GM23248 (cell line): ENCODE results near the gene ASIC1. TPM values are rescaled to one million over a fixed set of nuclear protein-coding genes. Genes with fewer than 3 reads are reported as not detected.

Experiments used
- DNase-seq: peaks from one replicate; pipeline ENCODE4 v3.0.0-alpha.2; 2015
- H2AFZ ChIP-seq: fragments of 200-600 bp; sonication (generic); 2 replicates; pipeline ENCODE4 v1.6.1; 2016; ENCODE audit warnings: antibody characterized with exemption
- H3F3A ChIP-seq: fragments of 200-600 bp; sonication (generic); 2 replicates; pipeline ENCODE4 v1.6.1; 2016; ENCODE audit warnings: mild to moderate bottlenecking, antibody characterized with exemption, mixed run types; ENCODE audit not compliant: insufficient read depth
- H3K27ac ChIP-seq: fragments of 200-600 bp; sonication (generic); 2 replicates; pipeline ENCODE4 v1.5.1; 2016; ENCODE audit warnings: mild to moderate bottlenecking
- H3K27me3 ChIP-seq: fragments of 200-600 bp; sonication (generic); replicated peaks from 2 replicates; pipeline ENCODE4 v1.6.1; 2016; ENCODE audit warnings: mild to moderate bottlenecking; ENCODE audit not compliant: insufficient read depth
- H3K36me3 ChIP-seq: fragments of 200-600 bp; sonication (generic); 2 replicates; pipeline ENCODE4 v1.6.1; 2016; ENCODE audit warnings: low read depth, mild to moderate bottlenecking
- H3K4me1 ChIP-seq: fragments of 200-600 bp; sonication (generic); 2 replicates; pipeline ENCODE4 v1.6.1; 2016; ENCODE audit warnings: mild to moderate bottlenecking; ENCODE audit not compliant: insufficient read depth
- H3K4me2 ChIP-seq: fragments of 200-600 bp; sonication (generic); one replicate; pipeline ENCODE4 v1.6.1; 2016; ENCODE audit warnings: mild to moderate bottlenecking; ENCODE audit not compliant: unreplicated experiment
- H3K4me3 ChIP-seq: fragments of 200-600 bp; sonication (generic); 2 replicates; pipeline ENCODE4 v1.5.1; 2016; ENCODE audit warnings: mild to moderate bottlenecking
- H3K79me2 ChIP-seq: fragments of 200-600 bp; sonication (generic); 2 replicates; pipeline ENCODE4 v1.6.1; 2016; ENCODE audit warnings: mild to moderate bottlenecking; ENCODE audit not compliant: insufficient read depth
- H3K9ac ChIP-seq: fragments of 200-600 bp; sonication (generic); 2 replicates; pipeline ENCODE4 v1.6.1; 2016; ENCODE audit warnings: mild to moderate bottlenecking
- H3K9me2 ChIP-seq: fragments of 200-600 bp; sonication (generic); 2 replicates; pipeline ENCODE4 v1.6.1; 2016; ENCODE audit warnings: mixed run types, mild to moderate bottlenecking, moderate library complexity; ENCODE audit not compliant: insufficient read depth
- H3K9me3 ChIP-seq: fragments of 200-600 bp; sonication (generic); one replicate; pipeline ENCODE4 v1.6.1; 2017; ENCODE audit warnings: low read depth
- H4K20me1 ChIP-seq: fragments of 200-600 bp; sonication (generic); 2 replicates; pipeline ENCODE4 v1.6.0; 2016; ENCODE audit not compliant: insufficient read depth
- EZH2 ChIP-seq: fragments of 200-600 bp; sonication (generic); IDR thresholded peaks from 2 replicates; pipeline ENCODE4 v1.6.1; 2018; ENCODE audit warnings: antibody characterized with exemption, mild to moderate bottlenecking; ENCODE audit not compliant: insufficient read depth, poor library complexity, severe bottlenecking
- EZH2phosphoT487 ChIP-seq: fragments of 200-600 bp; sonication (generic); IDR thresholded peaks from 2 replicates; pipeline ENCODE4 v1.6.1; 2018; ENCODE audit warnings: antibody characterized with exemption, moderate library complexity, mild to moderate bottlenecking, low read depth; ENCODE audit not compliant: insufficient read depth
- WGBS, 2 experiments: methylation state at CpG; one replicate each; pipeline ENCODE4 v1.1.6; 2015 to 2017; ENCODE audit warnings: low lambda C conversion rate in 2 of 2, low coverage in 1 of 2; ENCODE audit errors: missing lambda C conversion rate in 2 of 2; 5-methylcytosine and 5-hydroxymethylcytosine counted together
- in situ Hi-C: fragments of 300-500 bp; cut with MboI; formaldehyde crosslinking; loops from 2 replicates; pipeline ENCODE4 v1.15.0; 2020
- polyA plus RNA-seq: library from polyadenylated mRNA; unstranded; fragments of >200 nt; fragmentation: Nextera tagmentation; extraction: Ambion mirVana; gene quantifications from 2 replicates; pipeline ENCODE4 v1.2.1, GENCODE V29; 2016
- total RNA-seq: library from RNA; depleted of rRNA; stranded (reverse); fragments of >200 nt; shearing (Covaris generic); gene quantifications from 2 replicates; pipeline ENCODE4 v1.2.3, GENCODE V29; 2014

ASIC1 gene
- total and polyA plus RNA-seq, 2 experiments from 2014 or later = 1.4 to 1.9 TPM

GRCh38 chr12:50019524-50019923 is 37.9 kb upstream of the ASIC1 start:
- H3K9me3 ChIP-seq = no peaks in the 10 kb centered on the region
- in situ Hi-C loops = no loop called here
- TF ChIP-seq EZH2 (no peak), EZH2phosphoT487 (no peak)
- H3K4me1 ChIP-seq = peaks cover 23% of the 10 kb centered on the region
- no peak overlapping the region for H2AFZ ChIP-seq
- DNase-seq = no peak
- H3K27ac ChIP-seq = no peak overlapping the region
- no peak overlapping the region for H3K9ac ChIP-seq
- no peaks in the 10 kb centered on the region for H4K20me1 ChIP-seq
- no peaks in the 10 kb centered on the region for H3K36me3 ChIP-seq
- H3K4me3 ChIP-seq = no peak overlapping the region
- peaks cover 100% of the 10 kb centered on the region for H3K79me2 ChIP-seq
- no peaks in the 10 kb centered on the region for H3K9me2 ChIP-seq
- H3K4me2 ChIP-seq = no peak overlapping the region
- H3F3A ChIP-seq = peaks cover 7% of the 10 kb centered on the region; the same call in 1 of the 2 replicates
- 95 to 100% methylated on average over 2 of the region's 2 CpGs for WGBS, 2 experiments
- H3K27me3 ChIP-seq = no peaks in the 10 kb centered on the region

- H3K9me3 ChIP-seq = no peaks in the 10 kb centered on the region
- H3K36me3 ChIP-seq = no peaks in the 10 kb centered on the region
- no peaks in the 10 kb centered on the region for H4K20me1 ChIP-seq
- 44 to 46% methylated on average over 4 of the region's 4 CpGs for WGBS, 2 experiments
- peak overlapping the region; percentile 27; the same call in 1 of the 2 replicates for H3K9ac ChIP-seq
- no peaks in the 10 kb centered on the region for H3K27me3 ChIP-seq
- H3K4me2 ChIP-seq = peak overlapping the region; percentile 31
- in situ Hi-C loops = no loop called here
- DNase-seq = no peak
- H3K27ac ChIP-seq = no peak overlapping the region
- peaks cover 23% of the 10 kb centered on the region for H3K4me1 ChIP-seq
- H3F3A ChIP-seq = peaks cover 7% of the 10 kb centered on the region; the same call in 1 of the 2 replicates
- H3K79me2 ChIP-seq = peaks cover 93% of the 10 kb centered on the region
- H2AFZ ChIP-seq = peak overlapping the region; percentile 64
- peak overlapping the region; percentile 24; the same call in 1 of the 2 replicates for H3K4me3 ChIP-seq
- no peak for TF ChIP-seq EZH2
- H3K9me2 ChIP-seq = no peaks in the 10 kb centered on the region
Observed at GRCh38 chr12:50021031-50021430, 36.4 kb upstream of the ASIC1 start.

- TF ChIP-seq EZH2 (no peak), EZH2phosphoT487 (no peak)
- Histone ChIP-seq H3K4me2 (no peak overlapping the region), H3K4me3 (no peak overlapping the region), H3K9ac (no peak overlapping the region), H3F3A (no peaks in the 10 kb centered on the region), H3K27me3 (no peaks in the 10 kb centered on the region), H4K20me1 (no peaks in the 10 kb centered on the region), H3K9me2 (no peaks in the 10 kb centered on the region), H3K9me3 (no peaks in the 10 kb centered on the region), H2AFZ (peak overlapping the region; percentile 20; the same call in 1 of the 2 replicates), H3K36me3 (no peaks in the 10 kb centered on the region), H3K27ac (no peak overlapping the region), H3K4me1 (peaks cover 8% of the 10 kb centered on the region; the same call in 1 of the 2 replicates), H3K79me2 (peaks cover 74% of the 10 kb centered on the region)
- no peak for DNase-seq
- 95 to 100% methylated on average over 1 of the region's 1 CpG for WGBS, 2 experiments
- in situ Hi-C loops = no loop called here
Observed at GRCh38 chr12:50022903-50023302, 34.5 kb upstream of the ASIC1 start.

DNA sequence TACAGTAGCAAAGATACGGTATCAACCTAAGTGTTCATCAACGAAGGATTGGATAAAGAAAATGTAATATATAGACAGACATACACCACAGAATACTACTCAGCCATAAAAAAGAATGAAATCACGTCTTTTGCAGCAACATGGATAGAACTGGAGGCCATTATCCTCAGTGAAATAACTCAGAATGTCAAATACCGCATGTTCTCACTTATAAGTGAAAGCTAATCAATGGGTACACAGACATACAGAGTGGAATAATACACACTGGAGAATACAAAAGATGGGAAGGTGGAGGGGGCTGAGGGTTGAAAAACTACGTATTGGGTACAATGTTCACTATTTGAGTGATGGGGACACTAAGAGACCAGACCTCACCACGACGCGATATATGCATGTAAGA is 33.2 kb upstream of the ASIC1 start:
- no peaks in the 10 kb centered on the region for H3K36me3 ChIP-seq
- H3K4me1 ChIP-seq = peaks cover 8% of the 10 kb centered on the region; the same call in 1 of the 2 replicates
- H3K79me2 ChIP-seq = peaks cover 61% of the 10 kb centered on the region
- peak overlapping the region; percentile 86 for H3K4me3 ChIP-seq
- H3F3A ChIP-seq = no peaks in the 10 kb centered on the region
- in situ Hi-C loops = no loop called here
- 60 to 66% methylated on average over 8 of the region's 8 CpGs for WGBS, 2 experiments
- no peaks in the 10 kb centered on the region for H4K20me1 ChIP-seq
- H3K27ac ChIP-seq = no peak overlapping the region
- TF ChIP-seq EZH2phosphoT487 (no peak), EZH2 (no peak)
- peak overlapping the region; percentile 99 for H2AFZ ChIP-seq
- H3K9me2 ChIP-seq = no peaks in the 10 kb centered on the region
- H3K27me3 ChIP-seq = no peaks in the 10 kb centered on the region
- no peak for DNase-seq
- no peaks in the 10 kb centered on the region for H3K9me3 ChIP-seq
- H3K9ac ChIP-seq = peak overlapping the region; percentile 88
- peak overlapping the region; percentile 95 for H3K4me2 ChIP-seq

DNA sequence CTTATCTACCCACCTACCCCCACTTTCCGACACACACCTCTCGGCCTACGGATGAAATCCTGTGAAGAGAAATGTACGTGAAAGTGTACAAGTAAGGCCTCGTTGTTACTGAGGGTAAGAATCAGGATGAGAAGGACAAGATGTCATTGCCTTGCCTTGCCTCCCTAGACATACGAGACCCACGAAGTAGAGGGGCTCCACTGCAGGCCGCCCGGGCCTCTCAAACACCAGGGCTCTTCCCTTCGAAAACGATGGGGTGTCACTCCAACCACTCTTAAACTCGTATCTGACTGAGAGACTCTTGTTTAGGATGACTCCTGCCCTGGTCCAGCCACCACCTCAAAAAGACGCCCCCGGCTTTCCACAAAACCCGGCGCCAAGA is 32.6 kb upstream of the ASIC1 start:
- H3F3A ChIP-seq = no peaks in the 10 kb centered on the region
- peak overlapping the region; percentile 99 for H2AFZ ChIP-seq
- H3K36me3 ChIP-seq = no peaks in the 10 kb centered on the region
- H3K9me3 ChIP-seq = no peaks in the 10 kb centered on the region
- no peaks in the 10 kb centered on the region for H4K20me1 ChIP-seq
- in situ Hi-C loops = no loop called here
- H3K27me3 ChIP-seq = no peaks in the 10 kb centered on the region
- peak overlapping the region; percentile 57 for H3K27ac ChIP-seq
- peak overlapping the region; percentile 88 for H3K9ac ChIP-seq
- H3K4me3 ChIP-seq = peak overlapping the region; percentile 86
- no peaks in the 10 kb centered on the region for H3K9me2 ChIP-seq
- TF ChIP-seq EZH2phosphoT487 (no peak), EZH2 (no peak)
- WGBS, 2 experiments = 1 to 2% methylated on average over 12 to 16 of the region's 16 CpGs
- H3K4me1 ChIP-seq = peaks cover 8% of the 10 kb centered on the region; the same call in 1 of the 2 replicates
- peak; percentile 61 for DNase-seq
- H3K79me2 ChIP-seq = peaks cover 55% of the 10 kb centered on the region
- H3K4me2 ChIP-seq = peak overlapping the region; percentile 95
